ENCODE data around the gene AP2A2.

DNA sequence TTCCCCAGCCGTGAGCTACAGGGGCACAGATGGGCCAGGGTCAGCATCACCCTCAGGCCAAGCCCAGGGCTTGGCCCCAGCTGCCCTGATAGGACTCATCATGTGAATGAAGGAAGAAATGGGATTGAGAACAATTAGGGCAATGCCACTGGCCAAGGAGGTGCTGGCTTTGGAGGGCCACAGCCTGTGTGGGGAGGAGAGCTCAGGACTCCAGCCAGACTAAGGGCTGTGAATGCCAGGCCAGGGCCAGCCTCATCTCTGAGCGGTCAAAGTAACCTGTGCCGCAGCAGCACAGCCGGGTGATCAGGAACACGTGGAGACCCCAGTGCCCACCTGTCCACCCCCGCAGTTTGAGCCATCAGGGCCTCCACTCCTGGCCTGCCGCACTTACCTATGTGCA, 25.1 kb upstream of the AP2A2 start:
- no peak for TF ChIP-seq CTCF (conservative IDR thresholded peaks at IDR 0.05; ENCODE audit: low read length)
- no peak for TF ChIP-seq EZH2phosphoT487 (IDR thresholded peaks at IDR 0.05; ENCODE audit: borderline replicate concordance, low read depth, low read length)

Measured in OCI-LY7 (cell line).